NT2/D1 (cell line): Measurements from ENCODE around the gene RIC1.
"Not testable (repeated sequence)": the region's sequence is repeated elsewhere in the genome, so short reads cannot be mapped to it uniquely, and the experiment has no call there.

Source experiments
- DNase-seq: peaks from one replicate; pipeline ENCODE4 v3.0.0-alpha.2; 2011; ENCODE audit warnings: low read depth, low spot score
- H3K27me3 ChIP-seq: 2 replicates; pipeline ENCODE4 v1.6.0; 2011; ENCODE audit warnings: mild to moderate bottlenecking; ENCODE audit not compliant: insufficient read length, insufficient read depth
- H3K36me3 ChIP-seq: 2 replicates; pipeline ENCODE4 v1.6.1; 2011; ENCODE audit warnings: mild to moderate bottlenecking, low read length, mixed read lengths; ENCODE audit not compliant: insufficient read depth, insufficient read length
- H3K4me1 ChIP-seq: 2 replicates; pipeline ENCODE4 v1.5.1; 2011; ENCODE audit not compliant: insufficient read depth, insufficient read length
- H3K4me3 ChIP-seq: 2 replicates; pipeline ENCODE4 v1.5.1; 2011; ENCODE audit warnings: low read depth; ENCODE audit not compliant: insufficient read length
- H3K9ac ChIP-seq: 2 replicates; pipeline ENCODE4 v1.6.0; 2011; ENCODE audit warnings: low read depth; ENCODE audit not compliant: insufficient read length
- H3K9me3 ChIP-seq: 2 replicates; pipeline ENCODE4 v1.5.1; 2011; ENCODE audit warnings: mild to moderate bottlenecking, low read length; ENCODE audit not compliant: insufficient read depth
- SUZ12 ChIP-seq: IDR thresholded peaks from 2 replicates; pipeline ENCODE4 v1.6.1; 2011; ENCODE audit not compliant: insufficient read length, insufficient read depth; ENCODE audit errors: extremely low read depth
- YY1 ChIP-seq: IDR thresholded peaks from 2 replicates; pipeline ENCODE4 v1.6.1; 2011; ENCODE audit not compliant: insufficient read length, insufficient read depth
- ZNF274 ChIP-seq: IDR thresholded peaks from 2 replicates; pipeline ENCODE4 v1.6.1; 2011; ENCODE audit warnings: mild to moderate bottlenecking, low read depth, low read length

Gene RIC1

DNA sequence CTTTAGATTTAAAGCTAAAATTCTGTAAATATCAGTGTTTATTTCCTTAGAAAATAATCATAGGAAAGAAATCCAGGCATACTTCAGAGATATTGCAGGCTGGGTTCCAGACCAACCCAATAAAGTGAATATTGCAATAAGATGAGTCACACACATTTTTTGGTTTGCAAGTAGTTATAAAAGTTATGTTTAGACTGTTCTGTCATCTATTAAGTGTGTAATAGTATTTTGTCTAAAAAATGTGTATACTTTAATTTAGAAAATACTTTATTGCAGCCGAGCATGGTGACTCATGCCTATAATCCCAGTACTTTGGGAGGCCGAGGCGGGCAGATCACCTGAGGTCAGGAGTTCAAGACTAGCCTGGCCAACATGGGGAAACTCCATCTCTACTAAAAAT lies 6.9 kb upstream of the RIC1 start:
- H3K4me3 ChIP-seq: no peak overlapping the region
- H3K9me3 ChIP-seq: no peaks in the 10 kb centered on the region
- H3K36me3 ChIP-seq: peaks cover under 1% of the 10 kb centered on the region
- H3K9ac ChIP-seq: no peak overlapping the region
- H3K4me1 ChIP-seq: no peaks in the 10 kb centered on the region
- DNase-seq: no peak
- TF ChIP-seq YY1 (no peak), ZNF274 (no peak), SUZ12 (no peak)
- H3K27me3 ChIP-seq: no peaks in the 10 kb centered on the region

DNA sequence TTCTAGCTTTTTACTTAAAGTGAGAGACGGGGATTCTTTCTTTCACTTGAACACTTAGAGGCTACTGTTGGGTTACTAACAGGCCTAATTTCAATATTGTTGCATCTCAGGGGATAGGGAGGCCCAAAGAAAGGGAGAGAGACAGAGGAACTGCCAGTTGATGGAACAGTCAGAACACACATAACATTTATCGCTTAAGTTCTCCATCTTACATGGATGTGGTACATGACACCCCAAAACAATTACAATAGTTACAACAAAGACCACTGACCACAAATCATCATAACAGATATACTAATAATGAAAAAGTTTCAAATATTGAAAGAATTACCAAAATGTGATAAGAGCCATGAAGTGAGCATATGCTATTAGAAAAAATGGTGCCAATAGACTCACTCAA lies 4.3 kb upstream of the RIC1 start:
- TF ChIP-seq ZNF274 (no peak), YY1 (no peak), SUZ12 (no peak)
- H3K9ac ChIP-seq: no peak overlapping the region
- DNase-seq: no peak
- H3K9me3 ChIP-seq: no peaks in the 10 kb centered on the region
- H3K36me3 ChIP-seq: peaks cover 4% of the 10 kb centered on the region
- no peaks in the 10 kb centered on the region for H3K27me3 ChIP-seq
- no peak overlapping the region for H3K4me3 ChIP-seq
- H3K4me1 ChIP-seq: no peaks in the 10 kb centered on the region

DNA sequence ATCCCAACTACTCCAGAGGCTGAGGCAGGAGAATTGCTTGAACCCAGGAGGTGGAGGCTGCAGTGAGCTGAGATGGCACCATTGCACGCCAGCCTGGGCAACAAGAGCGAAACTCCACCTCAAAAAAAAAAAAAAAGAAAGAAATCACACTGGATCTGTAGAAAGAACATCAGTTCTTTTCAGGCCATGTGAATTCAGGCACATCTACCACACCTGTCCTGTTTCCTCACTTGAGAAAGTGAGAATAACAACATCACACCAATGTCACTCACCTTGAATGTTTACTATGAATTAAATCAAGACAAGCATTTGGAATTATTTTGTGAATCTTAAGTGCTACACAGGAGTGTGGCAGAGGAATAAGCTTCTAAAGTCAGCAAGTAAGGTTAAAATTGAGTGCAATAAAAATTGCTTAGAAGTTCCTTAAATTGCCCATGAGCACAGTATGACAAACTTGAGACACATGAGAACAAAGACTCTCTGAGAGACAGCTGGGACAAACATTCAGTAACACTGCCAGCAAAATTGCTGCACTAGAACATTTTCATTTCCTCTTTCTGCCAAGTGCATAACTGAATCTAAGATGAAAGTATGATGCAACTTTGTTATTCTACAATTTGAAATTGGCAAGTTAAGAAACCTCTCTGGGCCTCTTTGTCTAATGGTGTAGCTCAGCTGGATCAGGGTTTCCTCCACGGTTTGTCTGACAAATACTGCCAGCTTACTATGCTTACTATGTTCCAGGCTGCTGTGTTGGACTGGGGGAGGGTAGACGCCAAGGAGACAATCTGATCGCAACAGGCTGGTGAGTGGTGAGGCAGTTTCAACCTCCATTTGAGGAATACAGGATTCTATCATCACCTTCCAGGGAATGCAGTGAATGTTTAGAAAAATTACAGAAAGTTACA lies 1.9 kb upstream of the RIC1 start:
- Histone ChIP-seq H3K9ac (no peak overlapping the region), H3K4me1 (no peaks in the 10 kb centered on the region), H3K4me3 (no peak overlapping the region), H3K27me3 (no peaks in the 10 kb centered on the region), H3K36me3 (peaks cover 4% of the 10 kb centered on the region), H3K9me3 (no peaks in the 10 kb centered on the region)
- DNase-seq: no peak
- no peak for TF ChIP-seq ZNF274
- TF ChIP-seq YY1: no peak
- TF ChIP-seq SUZ12: no peak

DNA sequence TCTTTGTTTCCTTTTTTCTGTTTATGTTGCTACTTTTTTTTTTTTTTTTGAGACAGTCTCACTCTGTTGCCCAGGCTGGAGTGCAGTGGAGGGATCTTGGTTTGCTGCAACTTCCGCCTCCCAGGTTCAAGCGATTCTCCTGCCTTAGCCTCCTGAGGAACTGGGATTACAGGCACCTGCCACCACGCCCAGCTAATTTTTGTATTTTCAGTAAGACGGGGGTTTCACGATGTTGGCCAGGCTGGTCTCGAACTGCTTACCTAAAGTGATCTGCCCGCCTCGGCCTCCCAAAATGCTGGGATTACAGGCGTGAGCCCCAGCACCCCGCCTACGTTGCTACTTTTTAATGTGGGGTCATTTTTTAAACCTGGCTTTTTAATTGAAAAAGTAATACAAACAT lies 1.2 kb upstream of the RIC1 start:
- H3K27me3 ChIP-seq, H3K36me3 ChIP-seq, DNase-seq, H3K4me1 ChIP-seq, H3K9me3 ChIP-seq: not testable (repeated sequence)
- H3K9ac ChIP-seq: peak overlapping the region; percentile 77
- peak overlapping the region; percentile 82 for H3K4me3 ChIP-seq

DNA sequence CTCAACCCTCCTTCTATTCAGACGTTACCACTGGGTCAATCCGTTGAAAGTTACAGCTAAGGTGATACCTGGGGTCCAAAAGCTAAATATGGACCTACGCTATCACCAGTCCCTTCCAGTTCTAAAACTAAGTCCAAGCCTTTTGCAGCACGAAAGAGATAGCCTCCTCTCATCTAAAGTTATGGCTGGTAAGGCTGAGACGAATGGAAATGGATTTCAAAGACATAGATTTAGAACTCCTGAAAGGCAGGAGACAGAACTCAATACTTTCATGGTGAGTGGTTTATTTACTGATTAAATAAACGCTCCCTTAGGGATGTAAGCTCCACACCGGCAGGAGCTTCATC lies 751 bp upstream of the RIC1 start:
- DNase-seq: no peak
- H3K9me3 ChIP-seq: no peaks in the 10 kb centered on the region
- H3K36me3 ChIP-seq: peaks cover 4% of the 10 kb centered on the region
- no peak for TF ChIP-seq SUZ12
- no peak for TF ChIP-seq ZNF274
- TF ChIP-seq YY1: no peak
- H3K4me1 ChIP-seq: no peaks in the 10 kb centered on the region
- H3K27me3 ChIP-seq: no peaks in the 10 kb centered on the region
- H3K9ac ChIP-seq: peak overlapping the region; percentile 77
- peak overlapping the region; percentile 82 for H3K4me3 ChIP-seq

DNA sequence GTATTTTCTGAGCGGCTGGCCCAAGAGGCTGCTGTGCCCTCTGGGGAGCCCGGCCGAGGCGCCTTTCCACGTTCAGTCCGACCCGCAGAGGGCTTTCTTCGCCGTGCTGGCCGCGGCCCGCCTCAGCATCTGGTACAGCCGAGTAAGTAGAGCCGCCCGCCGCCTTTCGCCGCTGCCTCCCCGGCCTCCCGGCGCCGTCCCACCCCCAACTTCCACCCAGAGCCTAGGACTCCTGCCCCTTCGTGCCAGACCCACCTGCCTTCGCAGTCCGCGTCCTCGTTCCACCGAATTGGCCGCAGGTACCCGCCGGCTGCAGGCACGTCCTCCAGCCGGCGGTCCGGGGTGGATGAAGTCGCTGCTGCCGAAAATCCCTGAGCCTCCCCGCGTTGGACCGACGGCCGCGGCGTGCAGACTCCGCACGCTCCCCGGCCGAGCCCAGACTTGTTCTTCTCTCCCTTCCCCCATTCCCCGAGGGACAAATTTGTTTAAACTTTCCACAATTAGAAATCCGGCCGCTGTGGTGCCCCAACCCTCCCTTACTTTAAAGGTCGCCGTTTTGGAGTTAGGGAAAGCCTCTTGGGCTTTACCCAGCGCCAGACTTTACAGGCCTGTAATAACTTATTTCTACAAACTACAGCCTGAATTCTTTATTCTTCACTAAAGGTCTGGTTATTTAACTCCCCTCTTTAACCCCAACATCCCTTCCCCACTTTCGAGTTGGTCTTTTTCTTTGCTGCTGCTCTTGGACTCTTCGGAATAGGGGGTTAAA lies 589 bp downstream of the RIC1 start:
- H3K36me3 ChIP-seq: peaks cover 4% of the 10 kb centered on the region
- TF ChIP-seq SUZ12 (no peak), ZNF274 (no peak), YY1 (no peak)
- H3K9me3 ChIP-seq: no peaks in the 10 kb centered on the region
- DNase-seq: no peak
- no peaks in the 10 kb centered on the region for H3K4me1 ChIP-seq
- no peaks in the 10 kb centered on the region for H3K27me3 ChIP-seq
- H3K4me3 ChIP-seq: peak overlapping the region; percentile 82
- peak overlapping the region; percentile 94 for H3K9ac ChIP-seq

DNA sequence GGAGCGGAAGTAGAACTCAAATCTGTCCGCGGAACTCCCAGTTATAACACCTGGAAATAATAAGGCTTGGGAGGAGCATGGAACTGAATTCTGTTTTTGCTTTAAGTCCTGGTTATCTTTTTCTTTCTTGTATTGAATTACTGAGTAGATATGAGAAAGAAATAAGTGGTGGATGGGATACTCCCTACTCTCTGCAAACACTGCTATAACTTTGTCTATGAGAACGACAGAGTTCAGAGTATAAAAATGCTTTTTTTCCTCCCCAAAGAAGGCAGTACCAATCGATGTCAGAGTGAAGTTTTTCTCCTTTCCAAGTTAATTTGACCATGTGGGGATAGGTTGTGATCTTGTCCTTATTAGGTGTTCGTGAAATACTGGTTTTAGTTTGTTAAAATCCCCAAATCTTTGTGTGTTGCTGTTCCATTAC lies 1.2 kb downstream of the RIC1 start:
- Histone ChIP-seq H3K4me1 (no peaks in the 10 kb centered on the region), H3K4me3 (peak overlapping the region; percentile 82), H3K36me3 (peaks cover 4% of the 10 kb centered on the region), H3K27me3 (no peaks in the 10 kb centered on the region), H3K9me3 (no peaks in the 10 kb centered on the region), H3K9ac (peak overlapping the region; percentile 94)
- DNase-seq: no peak
- TF ChIP-seq YY1 (no peak), SUZ12 (no peak), ZNF274 (no peak)

DNA sequence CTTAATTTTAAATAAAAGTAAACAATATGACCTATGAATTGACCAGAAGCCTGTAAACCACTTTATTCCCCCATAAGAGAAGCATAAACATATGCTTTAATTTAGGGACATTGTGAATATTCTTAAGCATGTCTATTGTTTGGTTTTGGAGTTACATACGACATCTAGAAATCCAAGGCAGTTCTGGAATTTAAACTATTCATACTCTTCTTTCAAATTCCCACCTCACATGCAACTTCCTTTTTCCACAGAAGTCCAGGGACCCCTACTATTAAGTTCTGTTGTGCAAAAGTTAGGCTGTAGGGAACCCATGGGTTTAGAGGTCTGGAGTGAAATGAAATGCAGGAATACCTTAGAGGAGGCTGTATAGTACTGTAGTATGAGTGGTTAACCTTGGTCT lies 2.1 kb downstream of the RIC1 start:
- Histone ChIP-seq H3K9me3 (0 out of 2 replicates have a peak, but pooled peaks cover 4% of the 10 kb centered on the region), H3K27me3 (no peaks in the 10 kb centered on the region), H3K4me3 (no peak overlapping the region), H3K4me1 (no peaks in the 10 kb centered on the region), H3K9ac (no peak overlapping the region), H3K36me3 (peaks cover 4% of the 10 kb centered on the region)
- TF ChIP-seq YY1: no peak
- no peak for TF ChIP-seq SUZ12
- no peak for TF ChIP-seq ZNF274
- DNase-seq: no peak
